ENCODE data around the gene ADAMTSL1.

Gene ADAMTSL1

GRCh38 chr9:18480662-18481093, 6.7 kb downstream of the ADAMTSL1 start:
- no peaks in the 10 kb centered on the region for H3K4me1 ChIP-seq (ENCODE audit: control insufficient read depth in 2 of 2, insufficient read depth in 2 of 2, low read length in 2 of 2)
- no peak overlapping the region for H3K9ac ChIP-seq (ENCODE audit: low read depth in 1 of 2, low read length in 2 of 2)
- no peaks in the 10 kb centered on the region for H3K36me3 ChIP-seq (ENCODE audit: control insufficient read depth in 2 of 2, insufficient read depth in 2 of 2, low read length in 2 of 2)
- no peak overlapping the region for H3K27ac ChIP-seq (ENCODE audit: low read depth in 2 of 2, low read length in 2 of 2)
- no peaks in the 10 kb centered on the region for H3K27me3 ChIP-seq (ENCODE audit: control insufficient read depth in 2 of 2, insufficient read depth in 2 of 2, low read length in 2 of 2)
- H3K4me3 ChIP-seq (ENCODE audit: low read length in 2 of 2), result no peak overlapping the region
- H3K9me3 ChIP-seq (ENCODE audit: control insufficient read depth in 2 of 2, low read length in 2 of 2), result no peaks in the 10 kb centered on the region

DNA sequence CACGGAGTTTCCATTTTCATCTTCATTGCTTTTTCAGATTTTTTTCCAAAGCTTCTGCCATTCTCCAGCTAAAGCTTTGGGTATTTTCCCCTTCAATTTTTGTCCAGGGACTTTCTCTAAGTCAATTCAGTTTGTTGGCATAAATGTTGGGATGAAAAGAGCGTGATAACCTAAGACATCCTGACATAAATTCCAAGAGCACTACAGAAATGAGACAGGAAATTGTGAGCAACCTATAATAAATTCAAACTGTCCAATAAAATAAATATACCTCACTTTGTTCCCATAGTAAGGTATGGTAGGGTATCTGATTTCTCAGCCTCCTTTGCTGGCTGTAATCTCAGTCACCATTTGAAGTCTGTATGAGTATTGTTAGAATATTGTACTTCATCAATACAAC, 8.4 kb downstream of the ADAMTSL1 start:
- Histone ChIP-seq H3K4me3 (ENCODE audit: low read length in 2 of 2) (no peak overlapping the region), H3K36me3 (ENCODE audit: control insufficient read depth in 2 of 2, insufficient read depth in 2 of 2, low read length in 2 of 2) (no peaks in the 10 kb centered on the region), H3K9me3 (ENCODE audit: control insufficient read depth in 2 of 2, low read length in 2 of 2) (no peaks in the 10 kb centered on the region), H3K4me1 (ENCODE audit: control insufficient read depth in 2 of 2, insufficient read depth in 2 of 2, low read length in 2 of 2) (no peaks in the 10 kb centered on the region), H3K9ac (ENCODE audit: low read depth in 1 of 2, low read length in 2 of 2) (no peak overlapping the region), H3K27me3 (ENCODE audit: control insufficient read depth in 2 of 2, insufficient read depth in 2 of 2, low read length in 2 of 2) (no peaks in the 10 kb centered on the region), H3K27ac (ENCODE audit: low read depth in 2 of 2, low read length in 2 of 2) (no peak overlapping the region)

DNA sequence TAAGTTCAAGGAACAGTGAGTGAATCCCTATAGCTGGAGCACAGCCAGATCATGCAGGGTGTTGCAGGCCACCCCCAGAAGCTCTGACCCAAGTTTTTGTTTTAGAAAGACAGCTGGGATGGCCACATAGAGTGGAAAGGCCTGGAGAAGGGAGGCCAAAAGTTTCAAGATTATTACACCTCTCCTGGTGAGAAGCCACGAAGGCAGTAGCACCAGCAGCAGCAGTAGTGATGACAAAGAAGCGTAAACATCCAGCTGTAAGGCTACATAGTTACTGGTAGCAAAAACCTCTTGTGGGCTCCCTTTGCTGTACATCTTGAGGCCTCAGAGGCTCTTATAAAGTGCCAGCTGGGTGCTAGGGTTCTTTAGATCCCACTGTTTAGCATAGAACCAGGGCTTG, 11.8 kb downstream of the ADAMTSL1 start:
- Histone ChIP-seq H3K9ac (ENCODE audit: low read depth in 1 of 2, low read length in 2 of 2) (no peak overlapping the region), H3K4me3 (ENCODE audit: low read length in 2 of 2) (no peak overlapping the region), H3K27me3 (ENCODE audit: control insufficient read depth in 2 of 2, insufficient read depth in 2 of 2, low read length in 2 of 2) (no peaks in the 10 kb centered on the region), H3K36me3 (ENCODE audit: control insufficient read depth in 2 of 2, insufficient read depth in 2 of 2, low read length in 2 of 2) (no peaks in the 10 kb centered on the region), H3K27ac (ENCODE audit: low read depth in 2 of 2, low read length in 2 of 2) (no peak overlapping the region), H3K9me3 (ENCODE audit: control insufficient read depth in 2 of 2, low read length in 2 of 2) (no peaks in the 10 kb centered on the region), H3K4me1 (ENCODE audit: control insufficient read depth in 2 of 2, insufficient read depth in 2 of 2, low read length in 2 of 2) (no peaks in the 10 kb centered on the region)

DNA sequence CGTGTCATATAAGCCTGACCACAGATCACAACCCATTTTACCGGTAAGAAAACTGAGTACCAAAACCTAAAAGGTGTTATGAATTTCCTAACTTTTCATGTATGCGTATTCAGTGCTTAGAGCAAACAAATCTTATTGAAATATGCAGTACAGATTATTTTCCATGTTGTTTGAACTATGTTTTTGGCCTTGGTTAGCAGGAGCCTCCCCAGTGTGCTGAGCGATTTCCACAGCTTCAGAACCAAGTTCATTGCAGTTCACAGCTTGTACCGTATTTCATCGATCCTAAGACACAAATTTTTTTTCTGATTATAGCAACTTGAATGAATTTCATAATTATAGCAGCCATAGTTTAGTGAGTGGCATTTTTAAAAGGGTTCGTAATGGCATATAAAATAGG, 13.7 kb downstream of the ADAMTSL1 start:
- H3K4me1 ChIP-seq (ENCODE audit: control insufficient read depth in 2 of 2, insufficient read depth in 2 of 2, low read length in 2 of 2), result no peaks in the 10 kb centered on the region
- H3K36me3 ChIP-seq (ENCODE audit: control insufficient read depth in 2 of 2, insufficient read depth in 2 of 2, low read length in 2 of 2), result no peaks in the 10 kb centered on the region
- no peak overlapping the region for H3K27ac ChIP-seq (ENCODE audit: low read depth in 2 of 2, low read length in 2 of 2)
- no peak overlapping the region for H3K9ac ChIP-seq (ENCODE audit: low read depth in 1 of 2, low read length in 2 of 2)
- H3K4me3 ChIP-seq (ENCODE audit: low read length in 2 of 2), result no peak overlapping the region
- no peaks in the 10 kb centered on the region for H3K9me3 ChIP-seq (ENCODE audit: control insufficient read depth in 2 of 2, low read length in 2 of 2)
- H3K27me3 ChIP-seq (ENCODE audit: control insufficient read depth in 2 of 2, insufficient read depth in 2 of 2, low read length in 2 of 2), result no peaks in the 10 kb centered on the region

- Histone ChIP-seq H3K27me3 (ENCODE audit: control insufficient read depth in 2 of 2, insufficient read depth in 2 of 2, low read length in 2 of 2) (no peaks in the 10 kb centered on the region), H3K9me3 (ENCODE audit: control insufficient read depth in 2 of 2, low read length in 2 of 2) (no peaks in the 10 kb centered on the region), H3K9ac (ENCODE audit: low read depth in 1 of 2, low read length in 2 of 2) (no peak overlapping the region), H3K4me3 (ENCODE audit: low read length in 2 of 2) (no peak overlapping the region), H3K4me1 (ENCODE audit: control insufficient read depth in 2 of 2, insufficient read depth in 2 of 2, low read length in 2 of 2) (no peaks in the 10 kb centered on the region), H3K36me3 (ENCODE audit: control insufficient read depth in 2 of 2, insufficient read depth in 2 of 2, low read length in 2 of 2) (no peaks in the 10 kb centered on the region), H3K27ac (ENCODE audit: low read depth in 2 of 2, low read length in 2 of 2) (no peak overlapping the region)
Observed at GRCh38 chr9:18488886-18489285, 14.9 kb downstream of the ADAMTSL1 start.

GRCh38 chr9:18489861-18490260, 15.9 kb downstream of the ADAMTSL1 start:
- H3K4me3 ChIP-seq (ENCODE audit: low read length in 2 of 2), result no peak overlapping the region

DNA sequence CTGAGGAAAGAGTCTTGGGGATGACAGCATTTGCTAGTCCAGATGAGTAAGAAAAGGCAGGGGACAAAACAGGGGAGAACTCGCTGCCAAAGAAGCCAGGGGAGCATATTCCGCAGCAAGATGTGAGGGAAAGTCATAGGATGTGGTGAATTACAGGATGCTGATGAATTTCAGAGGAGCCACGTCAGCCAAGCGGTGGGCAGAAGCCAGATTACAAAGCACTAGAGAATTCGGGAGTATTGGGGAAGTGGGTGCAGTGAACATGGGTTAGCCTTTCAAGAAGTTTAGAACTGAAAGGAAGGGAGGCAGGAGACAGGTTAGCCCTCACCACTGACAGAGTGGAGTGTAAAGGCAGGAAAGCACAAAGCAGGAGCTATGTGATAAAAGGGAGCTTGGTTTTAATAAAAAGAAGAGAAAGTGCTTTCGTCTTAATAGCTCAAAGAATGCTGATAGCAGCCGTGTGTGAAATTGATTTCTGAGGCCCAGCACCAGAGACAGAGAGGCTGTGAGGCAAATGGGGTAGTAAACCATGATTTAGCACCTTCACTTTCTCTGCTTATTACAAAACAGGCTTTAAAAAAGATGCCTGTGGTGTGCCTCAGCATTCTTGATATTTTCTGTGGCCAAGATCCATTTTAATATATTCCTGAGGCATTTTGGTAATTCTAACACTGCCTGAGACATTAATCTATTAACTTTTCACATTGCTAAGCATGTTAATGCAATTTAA, 16.9 kb downstream of the ADAMTSL1 start:
- Histone ChIP-seq H3K4me1 (ENCODE audit: control insufficient read depth in 2 of 2, insufficient read depth in 2 of 2, low read length in 2 of 2) (no peaks in the 10 kb centered on the region), H3K27ac (ENCODE audit: low read depth in 2 of 2, low read length in 2 of 2) (no peak overlapping the region), H3K4me3 (ENCODE audit: low read length in 2 of 2) (no peak overlapping the region), H3K27me3 (ENCODE audit: control insufficient read depth in 2 of 2, insufficient read depth in 2 of 2, low read length in 2 of 2) (no peaks in the 10 kb centered on the region), H3K9me3 (ENCODE audit: control insufficient read depth in 2 of 2, low read length in 2 of 2) (no peaks in the 10 kb centered on the region), H3K9ac (ENCODE audit: low read depth in 1 of 2, low read length in 2 of 2) (no peak overlapping the region), H3K36me3 (ENCODE audit: control insufficient read depth in 2 of 2, insufficient read depth in 2 of 2, low read length in 2 of 2) (no peaks in the 10 kb centered on the region)

More at GRCh38 chr9:18489861-18490260, 15.9 kb downstream of the ADAMTSL1 start:
- Histone ChIP-seq H3K9me3 (ENCODE audit: control insufficient read depth in 2 of 2, low read length in 2 of 2) (no peaks in the 10 kb centered on the region), H3K27me3 (ENCODE audit: control insufficient read depth in 2 of 2, insufficient read depth in 2 of 2, low read length in 2 of 2) (no peaks in the 10 kb centered on the region), H3K36me3 (ENCODE audit: control insufficient read depth in 2 of 2, insufficient read depth in 2 of 2, low read length in 2 of 2) (no peaks in the 10 kb centered on the region), H3K4me1 (ENCODE audit: control insufficient read depth in 2 of 2, insufficient read depth in 2 of 2, low read length in 2 of 2) (no peaks in the 10 kb centered on the region), H3K9ac (ENCODE audit: low read depth in 1 of 2, low read length in 2 of 2) (no peak overlapping the region), H3K27ac (ENCODE audit: low read depth in 2 of 2, low read length in 2 of 2) (no peak overlapping the region)

- Histone ChIP-seq H3K27ac (ENCODE audit: low read depth in 2 of 2, low read length in 2 of 2) (no peak overlapping the region), H3K9me3 (ENCODE audit: control insufficient read depth in 2 of 2, low read length in 2 of 2) (no peaks in the 10 kb centered on the region), H3K4me1 (ENCODE audit: control insufficient read depth in 2 of 2, insufficient read depth in 2 of 2, low read length in 2 of 2) (no peaks in the 10 kb centered on the region), H3K9ac (ENCODE audit: low read depth in 1 of 2, low read length in 2 of 2) (no peak overlapping the region), H3K4me3 (ENCODE audit: low read length in 2 of 2) (no peak overlapping the region), H3K27me3 (ENCODE audit: control insufficient read depth in 2 of 2, insufficient read depth in 2 of 2, low read length in 2 of 2) (no peaks in the 10 kb centered on the region), H3K36me3 (ENCODE audit: control insufficient read depth in 2 of 2, insufficient read depth in 2 of 2, low read length in 2 of 2) (no peaks in the 10 kb centered on the region)
Observed at GRCh38 chr9:18492612-18493011, 18.7 kb downstream of the ADAMTSL1 start.

GRCh38 chr9:18493451-18493993, 19.6 kb downstream of the ADAMTSL1 start:
- no peaks in the 10 kb centered on the region for H3K36me3 ChIP-seq (ENCODE audit: control insufficient read depth in 2 of 2, insufficient read depth in 2 of 2, low read length in 2 of 2)
- no peak overlapping the region for H3K9ac ChIP-seq (ENCODE audit: low read depth in 1 of 2, low read length in 2 of 2)
- no peak overlapping the region for H3K4me3 ChIP-seq (ENCODE audit: low read length in 2 of 2)
- H3K9me3 ChIP-seq (ENCODE audit: control insufficient read depth in 2 of 2, low read length in 2 of 2), result no peaks in the 10 kb centered on the region
- no peaks in the 10 kb centered on the region for H3K27me3 ChIP-seq (ENCODE audit: control insufficient read depth in 2 of 2, insufficient read depth in 2 of 2, low read length in 2 of 2)
- H3K4me1 ChIP-seq (ENCODE audit: control insufficient read depth in 2 of 2, insufficient read depth in 2 of 2, low read length in 2 of 2), result no peaks in the 10 kb centered on the region
- H3K27ac ChIP-seq (ENCODE audit: low read depth in 2 of 2, low read length in 2 of 2), result no peak overlapping the region

GRCh38 chr9:18495065-18495464, 21.1 kb downstream of the ADAMTSL1 start:
- no peaks in the 10 kb centered on the region for H3K36me3 ChIP-seq (ENCODE audit: control insufficient read depth in 2 of 2, insufficient read depth in 2 of 2, low read length in 2 of 2)
- H3K4me1 ChIP-seq (ENCODE audit: control insufficient read depth in 2 of 2, insufficient read depth in 2 of 2, low read length in 2 of 2), result no peaks in the 10 kb centered on the region
- H3K27ac ChIP-seq (ENCODE audit: low read depth in 2 of 2, low read length in 2 of 2), result no peak overlapping the region
- H3K9ac ChIP-seq (ENCODE audit: low read depth in 1 of 2, low read length in 2 of 2), result no peak overlapping the region
- H3K9me3 ChIP-seq (ENCODE audit: control insufficient read depth in 2 of 2, low read length in 2 of 2), result no peaks in the 10 kb centered on the region
- H3K27me3 ChIP-seq (ENCODE audit: control insufficient read depth in 2 of 2, insufficient read depth in 2 of 2, low read length in 2 of 2), result no peaks in the 10 kb centered on the region
- H3K4me3 ChIP-seq (ENCODE audit: low read length in 2 of 2), result no peak overlapping the region
